K562 (cell line): Measurements from ENCODE around the gene ZNF333.

Experiments
- CBX5 ChIP-seq: IDR thresholded peaks from 2 replicates; pipeline ENCODE4 v1.6.1; 2014; ENCODE audit warnings: low read depth, borderline replicate concordance
- GABPB1 ChIP-seq: sonication (generic); formaldehyde crosslinking; IDR thresholded peaks from 2 replicates; pipeline ENCODE4 v1.8.0; 2022; ENCODE audit warnings: mild to moderate bottlenecking, missing genetic modification reagents
- L3MBTL2 ChIP-seq: fragments of 450-650 bp; IDR thresholded peaks from 2 replicates; pipeline ENCODE4 v1.6.1; 2016; ENCODE audit warnings: mild to moderate bottlenecking, moderate library complexity
- MAFG ChIP-seq: fragments of 450-650 bp; conservative IDR thresholded peaks from 2 replicates; pipeline ENCODE4 v1.6.1; 2016; ENCODE audit warnings: missing genetic modification characterization, missing compliant biosample characterization
- NFIX ChIP-seq: fragments of 250-450 bp; sonication (Bioruptor Pico); IDR thresholded peaks from 2 replicates; pipeline ENCODE4 v1.4.0; 2020; ENCODE audit warnings: low read depth, mild to moderate bottlenecking, moderate library complexity
- TOE1 ChIP-seq, 2 experiments: fragments of 450-650 bp in 1 of 2; sonication (generic) in 1 of 2; formaldehyde crosslinking in 1 of 2; IDR thresholded peaks; 2 replicates each; pipeline versions ENCODE4 v1.7.1 to v1.8.0; 2016 to 2022; ENCODE audit warnings: borderline replicate concordance in 2 of 2, mild to moderate bottlenecking in 2 of 2, antibody characterized with exemption in 1 of 2, inconsistent platforms in 1 of 2, low read depth in 1 of 2, missing genetic modification reagents in 1 of 2, moderate library complexity in 1 of 2
- ZNF12 ChIP-seq: sonication (generic); formaldehyde crosslinking; IDR thresholded peaks from 2 replicates; pipeline ENCODE4 v1.4.0; 2020; ENCODE audit warnings: mild to moderate bottlenecking, missing genetic modification reagents
- ZNF121 ChIP-seq: sonication (generic); formaldehyde crosslinking; conservative IDR thresholded peaks from 2 replicates; pipeline ENCODE4 v1.8.0; 2022; ENCODE audit warnings: missing genetic modification reagents
- TF ChIP-seq, protein P1 (sequence below), 3 experiments: IDR thresholded peaks in 2 of 3; conservative IDR thresholded peaks in 1 of 3; 2 replicates each; pipeline ENCODE4 v1.5.1; 2011 to 2012; ENCODE audit warnings: low read length in 3 of 3, mild to moderate bottlenecking in 3 of 3, control low read depth in 2 of 3, improper control_type of control experiment in 1 of 3, inconsistent platforms in 1 of 3, low read depth in 1 of 3, mixed read lengths in 1 of 3, moderate library complexity in 1 of 3; ENCODE audit not compliant: insufficient read depth in 2 of 3
- TF ChIP-seq, protein P2 (sequence below): sonication (generic); formaldehyde crosslinking; IDR thresholded peaks from 2 replicates; pipeline ENCODE4 v1.8.0; 2023; ENCODE audit warnings: mild to moderate bottlenecking, missing genetic modification reagents
- TF ChIP-seq, protein P3 (sequence below), 2 experiments: fragments of 450-650 bp; IDR thresholded peaks; 2 replicates each; pipeline ENCODE4 v1.6.1; 2018; ENCODE audit warnings: mild to moderate bottlenecking in 2 of 2, low read depth in 1 of 2; ENCODE audit not compliant: partially characterized antibody in 2 of 2

DNA sequence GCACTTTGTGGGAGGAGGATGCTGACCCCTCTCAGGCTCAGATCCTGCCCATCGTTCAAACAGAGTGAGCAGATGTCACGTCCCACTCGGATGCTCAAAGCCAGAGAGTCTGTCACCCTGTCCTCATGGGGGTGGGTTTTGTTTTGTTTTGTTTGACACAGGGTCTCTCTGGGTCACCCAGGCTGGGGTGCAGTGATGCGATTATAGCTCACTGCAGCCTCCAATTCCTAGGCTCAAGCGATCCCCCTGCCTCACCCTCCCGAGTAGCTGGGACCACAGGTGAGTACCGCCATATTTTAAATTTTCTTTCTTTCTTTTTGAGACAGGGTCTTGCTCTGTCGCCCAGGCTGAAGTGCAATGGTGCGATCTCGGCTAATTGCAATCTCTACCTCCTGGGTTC is 84.5 kb downstream of the ZNF333 start:
- TF ChIP-seq ZNF12 (CRISPR knock-in tag) (no peak), ZNF121 (CRISPR knock-in tag) (no peak), TOE1 (IDR thresholded peaks at IDR 0.05; ENCODE audit: borderline replicate concordance) (no peak), TOE1 (CRISPR knock-in tag; IDR thresholded peaks at IDR 0.05; ENCODE audit: borderline replicate concordance, low read depth) (no peak), MAFG (no peak), L3MBTL2 (no peak), GABPB1 (no peak), NFIX (CRISPR knock-in tag) (no peak), CBX5 (no peak)
- TF ChIP-seq, protein P1, sequence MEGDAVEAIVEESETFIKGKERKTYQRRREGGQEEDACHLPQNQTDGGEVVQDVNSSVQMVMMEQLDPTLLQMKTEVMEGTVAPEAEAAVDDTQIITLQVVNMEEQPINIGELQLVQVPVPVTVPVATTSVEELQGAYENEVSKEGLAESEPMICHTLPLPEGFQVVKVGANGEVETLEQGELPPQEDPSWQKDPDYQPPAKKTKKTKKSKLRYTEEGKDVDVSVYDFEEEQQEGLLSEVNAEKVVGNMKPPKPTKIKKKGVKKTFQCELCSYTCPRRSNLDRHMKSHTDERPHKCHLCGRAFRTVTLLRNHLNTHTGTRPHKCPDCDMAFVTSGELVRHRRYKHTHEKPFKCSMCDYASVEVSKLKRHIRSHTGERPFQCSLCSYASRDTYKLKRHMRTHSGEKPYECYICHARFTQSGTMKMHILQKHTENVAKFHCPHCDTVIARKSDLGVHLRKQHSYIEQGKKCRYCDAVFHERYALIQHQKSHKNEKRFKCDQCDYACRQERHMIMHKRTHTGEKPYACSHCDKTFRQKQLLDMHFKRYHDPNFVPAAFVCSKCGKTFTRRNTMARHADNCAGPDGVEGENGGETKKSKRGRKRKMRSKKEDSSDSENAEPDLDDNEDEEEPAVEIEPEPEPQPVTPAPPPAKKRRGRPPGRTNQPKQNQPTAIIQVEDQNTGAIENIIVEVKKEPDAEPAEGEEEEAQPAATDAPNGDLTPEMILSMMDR (IDR thresholded peaks at IDR 0.05 in 2 of 3, conservative IDR thresholded peaks at IDR 0.05 in 1 of 3; ENCODE audit: insufficient read depth in 2 of 3, low read depth in 1 of 3, low read length in 3 of 3): no peak
- TF ChIP-seq, protein P2, sequence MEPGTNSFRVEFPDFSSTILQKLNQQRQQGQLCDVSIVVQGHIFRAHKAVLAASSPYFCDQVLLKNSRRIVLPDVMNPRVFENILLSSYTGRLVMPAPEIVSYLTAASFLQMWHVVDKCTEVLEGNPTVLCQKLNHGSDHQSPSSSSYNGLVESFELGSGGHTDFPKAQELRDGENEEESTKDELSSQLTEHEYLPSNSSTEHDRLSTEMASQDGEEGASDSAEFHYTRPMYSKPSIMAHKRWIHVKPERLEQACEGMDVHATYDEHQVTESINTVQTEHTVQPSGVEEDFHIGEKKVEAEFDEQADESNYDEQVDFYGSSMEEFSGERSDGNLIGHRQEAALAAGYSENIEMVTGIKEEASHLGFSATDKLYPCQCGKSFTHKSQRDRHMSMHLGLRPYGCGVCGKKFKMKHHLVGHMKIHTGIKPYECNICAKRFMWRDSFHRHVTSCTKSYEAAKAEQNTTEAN: no peak
- TF ChIP-seq, protein P3, sequence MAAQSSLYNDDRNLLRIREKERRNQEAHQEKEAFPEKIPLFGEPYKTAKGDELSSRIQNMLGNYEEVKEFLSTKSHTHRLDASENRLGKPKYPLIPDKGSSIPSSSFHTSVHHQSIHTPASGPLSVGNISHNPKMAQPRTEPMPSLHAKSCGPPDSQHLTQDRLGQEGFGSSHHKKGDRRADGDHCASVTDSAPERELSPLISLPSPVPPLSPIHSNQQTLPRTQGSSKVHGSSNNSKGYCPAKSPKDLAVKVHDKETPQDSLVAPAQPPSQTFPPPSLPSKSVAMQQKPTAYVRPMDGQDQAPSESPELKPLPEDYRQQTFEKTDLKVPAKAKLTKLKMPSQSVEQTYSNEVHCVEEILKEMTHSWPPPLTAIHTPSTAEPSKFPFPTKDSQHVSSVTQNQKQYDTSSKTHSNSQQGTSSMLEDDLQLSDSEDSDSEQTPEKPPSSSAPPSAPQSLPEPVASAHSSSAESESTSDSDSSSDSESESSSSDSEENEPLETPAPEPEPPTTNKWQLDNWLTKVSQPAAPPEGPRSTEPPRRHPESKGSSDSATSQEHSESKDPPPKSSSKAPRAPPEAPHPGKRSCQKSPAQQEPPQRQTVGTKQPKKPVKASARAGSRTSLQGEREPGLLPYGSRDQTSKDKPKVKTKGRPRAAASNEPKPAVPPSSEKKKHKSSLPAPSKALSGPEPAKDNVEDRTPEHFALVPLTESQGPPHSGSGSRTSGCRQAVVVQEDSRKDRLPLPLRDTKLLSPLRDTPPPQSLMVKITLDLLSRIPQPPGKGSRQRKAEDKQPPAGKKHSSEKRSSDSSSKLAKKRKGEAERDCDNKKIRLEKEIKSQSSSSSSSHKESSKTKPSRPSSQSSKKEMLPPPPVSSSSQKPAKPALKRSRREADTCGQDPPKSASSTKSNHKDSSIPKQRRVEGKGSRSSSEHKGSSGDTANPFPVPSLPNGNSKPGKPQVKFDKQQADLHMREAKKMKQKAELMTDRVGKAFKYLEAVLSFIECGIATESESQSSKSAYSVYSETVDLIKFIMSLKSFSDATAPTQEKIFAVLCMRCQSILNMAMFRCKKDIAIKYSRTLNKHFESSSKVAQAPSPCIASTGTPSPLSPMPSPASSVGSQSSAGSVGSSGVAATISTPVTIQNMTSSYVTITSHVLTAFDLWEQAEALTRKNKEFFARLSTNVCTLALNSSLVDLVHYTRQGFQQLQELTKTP (IDR thresholded peaks at IDR 0.05; ENCODE audit: low read depth in 1 of 2, partially characterized antibody in 2 of 2): no peak
